DMS 273 treated with DMSO at 0.1 percent for 48 hours (cell line): ENCODE measurements around the gene MLN.
A peak's percentile ranks its signal among the peaks of the same experiment; 100 is the strongest.

ENCODE experiments used
- DNase-seq: peaks from one replicate; lab custom pipeline; 2025; lab: John Stamatoyannopoulos, UW

Gene MLN

GRCh38 chr6:33813990-33814985 lies 10.5 kb upstream of the MLN start:
- no peak for DNase-seq

GRCh38 chr6:33813246-33813904 lies 9.6 kb upstream of the MLN start:
- no peak for DNase-seq

GRCh38 chr6:33812669-33813068 lies 8.9 kb upstream of the MLN start:
- no peak for DNase-seq

- peak; percentile 58 for DNase-seq
Observed at GRCh38 chr6:33809594-33809993, 5.8 kb upstream of the MLN start.

GRCh38 chr6:33808641-33809180 lies 4.9 kb upstream of the MLN start:
- DNase-seq: no peak

GRCh38 chr6:33807606-33808005 lies 3.8 kb upstream of the MLN start:
- no peak for DNase-seq

- DNase-seq: no peak
Observed at GRCh38 chr6:33806841-33807240, 3.0 kb upstream of the MLN start.

- DNase-seq: no peak
Observed at GRCh38 chr6:33802186-33802958, 1.4 kb downstream of the MLN start.

GRCh38 chr6:33801611-33802010 lies 2.2 kb downstream of the MLN start:
- no peak for DNase-seq

- no peak for DNase-seq
Observed at GRCh38 chr6:33800248-33800969, 3.4 kb downstream of the MLN start.

GRCh38 chr6:33799454-33800113 lies 4.2 kb downstream of the MLN start:
- no peak for DNase-seq

GRCh38 chr6:33798343-33798848 lies 5.4 kb downstream of the MLN start:
- no peak for DNase-seq

GRCh38 chr6:33797626-33798342 lies 6.0 kb downstream of the MLN start:
- DNase-seq: no peak

GRCh38 chr6:33794910-33795623 lies 8.7 kb downstream of the MLN start:
- DNase-seq: no peak

GRCh38 chr6:33792981-33793380 lies 10.8 kb downstream of the MLN start:
- DNase-seq: no peak

GRCh38 chr6:33791620-33792019 lies 12.2 kb downstream of the MLN start:
- DNase-seq: no peak

- DNase-seq: no peak
Observed at GRCh38 chr6:33790910-33791309, 12.9 kb downstream of the MLN start.

- no peak for DNase-seq
Observed at GRCh38 chr6:33790379-33790778, 13.4 kb downstream of the MLN start.

GRCh38 chr6:33789550-33789895 lies 14.3 kb downstream of the MLN start:
- no peak for DNase-seq
